GM21515 (cell line): Measurements from ENCODE around the gene NEUROD6.

Experiments used
- ATAC-seq: cut with Tn5 transposase; IDR thresholded peaks from one replicate; pipeline ENCODE4 v1.9.1; 2021; ENCODE audit not compliant: unreplicated experiment

Gene NEUROD6

GRCh38 chr7:31335161-31335856, 5.2 kb downstream of the NEUROD6 start:
- no peak for ATAC-seq

- ATAC-seq, result no peak
These were observed 7.2 kb downstream of the NEUROD6 start for GRCh38 chr7:31333291-31333690.

- ATAC-seq, result no peak
These were observed 13.5 kb downstream of the NEUROD6 start for GRCh38 chr7:31327071-31327470.

DNA sequence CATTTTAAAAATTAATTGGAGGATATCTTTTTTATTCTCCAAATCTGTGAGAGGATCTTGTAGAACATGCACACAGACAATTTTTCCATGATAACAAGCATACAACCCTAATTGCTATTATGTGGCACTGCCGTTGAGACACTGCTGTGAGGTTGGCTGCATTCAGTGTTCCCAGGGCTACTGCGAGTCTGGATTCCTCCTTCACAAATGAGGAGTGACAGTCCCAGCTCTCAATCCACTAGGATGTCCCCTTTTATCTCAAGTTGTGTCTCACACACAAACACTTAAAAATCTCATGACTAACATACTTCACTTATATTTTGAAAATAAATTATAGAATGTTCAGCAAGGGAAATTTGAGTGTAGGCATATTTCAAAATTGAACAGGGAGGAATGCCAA, 14.1 kb downstream of the NEUROD6 start:
- no peak for ATAC-seq

- ATAC-seq, result no peak
These were observed 17.4 kb downstream of the NEUROD6 start for GRCh38 chr7:31323101-31323500.

GRCh38 chr7:31320675-31321074, 19.9 kb downstream of the NEUROD6 start:
- no peak for ATAC-seq

DNA sequence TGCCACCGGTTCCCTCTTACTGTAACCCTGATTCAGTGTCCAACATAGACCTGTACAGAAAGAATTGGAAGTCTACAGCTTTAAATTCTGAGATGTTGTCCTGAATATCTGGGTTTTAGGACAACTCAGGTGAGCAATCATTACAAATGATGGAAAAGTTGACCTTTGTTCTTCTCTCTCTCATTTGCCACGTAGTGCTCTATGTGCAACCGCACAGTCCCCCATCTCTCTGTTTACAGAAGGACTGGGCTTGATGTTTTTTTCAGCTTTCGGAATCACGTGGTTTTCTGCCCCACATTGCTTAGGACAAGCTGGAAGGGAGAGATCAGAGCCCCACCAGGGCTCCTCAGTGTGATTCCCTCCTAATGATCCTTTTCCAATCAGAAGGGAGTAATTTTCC, 22.2 kb downstream of the NEUROD6 start:
- ATAC-seq, result no peak

GRCh38 chr7:31316876-31317275, 23.6 kb downstream of the NEUROD6 start:
- no peak for ATAC-seq

- ATAC-seq, result no peak
These were observed 24.8 kb downstream of the NEUROD6 start for GRCh38 chr7:31315758-31316157.

DNA sequence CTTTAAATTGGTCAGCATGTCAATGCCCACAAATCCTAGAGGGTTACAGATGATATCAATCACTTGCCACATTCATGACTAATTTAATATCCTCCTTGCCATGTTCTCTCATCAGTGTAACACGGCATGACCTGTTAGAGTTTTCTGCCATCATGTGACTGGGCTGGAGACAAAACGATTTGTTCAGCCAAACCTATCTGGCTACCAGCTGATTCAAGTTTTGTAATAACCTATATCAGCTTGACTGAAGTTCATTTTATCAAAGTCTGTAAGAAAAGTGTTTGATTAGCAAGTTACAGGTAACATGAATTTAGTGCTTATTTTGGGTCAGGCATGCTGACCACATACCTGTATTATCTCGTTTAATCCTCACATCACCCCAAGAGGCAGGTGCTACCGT, 25.7 kb downstream of the NEUROD6 start:
- no peak for ATAC-seq

DNA sequence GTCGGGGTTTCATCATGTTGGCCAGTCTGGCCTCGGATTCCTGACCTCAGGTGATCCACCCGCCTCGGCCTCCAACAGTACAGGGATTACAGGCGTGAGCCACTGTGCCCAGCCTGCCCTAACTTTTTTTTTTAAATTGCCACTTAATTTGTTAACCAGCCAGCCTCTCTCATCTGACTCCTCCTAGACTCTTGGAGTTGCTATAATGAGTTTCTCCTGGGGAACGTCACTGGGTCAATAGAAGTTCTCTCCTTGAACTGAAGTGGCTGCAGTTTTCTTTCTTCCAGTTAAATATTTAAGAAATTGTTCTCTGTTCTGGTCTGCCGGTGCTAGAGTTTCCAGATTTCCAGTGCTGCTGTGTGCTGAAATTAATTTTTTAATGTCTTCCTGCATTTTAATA, 27.6 kb downstream of the NEUROD6 start:
- ATAC-seq, result no peak

GRCh38 chr7:31311552-31311951, 29.0 kb downstream of the NEUROD6 start:
- no peak for ATAC-seq

- no peak for ATAC-seq
These were observed 30.1 kb downstream of the NEUROD6 start for GRCh38 chr7:31310321-31310935.

DNA sequence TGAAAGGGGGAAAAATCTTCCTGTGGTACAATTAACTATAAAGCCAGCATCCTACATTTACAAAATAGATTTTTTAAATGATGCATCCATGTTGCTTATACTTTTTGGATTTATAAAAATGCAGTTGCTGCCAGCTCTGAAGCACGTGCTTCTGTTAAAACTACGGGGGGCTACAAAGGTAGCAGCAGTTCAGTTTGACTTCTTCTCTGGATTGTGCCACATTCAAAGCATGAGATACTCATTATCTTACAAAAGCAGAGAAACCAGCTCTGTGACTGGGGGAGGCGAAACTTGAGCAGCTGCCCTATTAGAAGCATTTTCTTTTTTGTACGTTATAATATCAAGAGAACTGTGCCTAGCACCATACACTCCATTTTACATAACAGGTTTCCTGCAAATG, 31.1 kb downstream of the NEUROD6 start:
- no peak for ATAC-seq

DNA sequence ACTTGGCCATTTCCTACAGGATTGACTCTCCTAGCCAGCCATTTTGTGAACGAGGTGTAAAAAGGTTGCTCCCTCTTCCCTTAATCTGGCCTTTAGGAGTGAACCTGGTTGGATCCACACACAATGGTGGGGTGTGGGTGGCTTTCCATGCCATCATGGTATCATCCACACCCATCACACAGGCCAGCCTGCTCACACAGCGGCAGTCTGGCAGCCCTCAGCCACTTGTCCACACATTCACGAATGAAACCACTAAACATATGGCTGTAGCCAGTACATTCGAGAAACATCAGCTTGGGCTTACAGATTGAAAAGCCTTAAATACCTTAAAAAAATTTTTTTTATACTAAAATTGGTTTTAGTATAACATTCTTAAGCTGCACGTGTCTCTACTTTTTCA, 31.9 kb downstream of the NEUROD6 start:
- no peak for ATAC-seq

DNA sequence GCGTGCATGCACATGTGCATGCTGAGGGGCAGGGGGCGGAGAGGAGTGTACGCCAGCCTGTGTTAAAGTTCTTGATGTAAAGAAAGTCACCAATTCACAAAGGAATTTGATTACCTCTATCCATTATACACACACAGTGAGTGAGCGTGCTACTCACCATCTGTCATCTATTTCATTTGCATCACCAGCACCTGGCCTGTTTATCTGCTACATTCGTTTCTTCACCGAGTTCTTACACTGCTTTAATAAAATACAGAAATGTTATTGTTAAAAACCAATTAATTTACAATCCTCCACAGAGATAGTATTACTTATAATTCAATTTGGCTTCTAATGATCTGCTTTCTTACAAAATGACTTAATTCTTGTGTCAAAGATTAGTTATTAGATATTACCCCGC, 32.6 kb downstream of the NEUROD6 start:
- no peak for ATAC-seq

DNA sequence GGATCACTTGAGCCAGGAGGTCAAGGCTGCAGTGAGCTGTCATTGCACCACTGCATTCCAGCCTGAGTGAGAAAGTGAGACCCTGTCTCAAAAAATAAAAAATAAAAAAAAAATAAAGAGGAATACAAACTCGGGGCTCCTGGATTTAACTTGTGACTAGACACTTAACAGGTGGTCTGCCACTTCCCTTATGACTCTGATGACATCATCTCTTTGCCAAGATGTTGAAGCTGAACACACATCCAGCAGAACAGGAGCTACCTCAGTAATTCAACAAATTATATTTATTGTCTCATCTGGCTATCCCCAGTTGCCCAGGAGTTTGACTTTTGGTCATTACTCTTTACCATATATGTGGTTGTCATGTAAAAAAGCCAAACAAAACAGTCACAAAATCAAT, 35.3 kb downstream of the NEUROD6 start:
- ATAC-seq, result no peak

GRCh38 chr7:31304446-31304845, 36.1 kb downstream of the NEUROD6 start:
- no peak for ATAC-seq

GRCh38 chr7:31302356-31302755, 38.2 kb downstream of the NEUROD6 start:
- ATAC-seq, result no peak

- ATAC-seq, result no peak
These were observed 41.2 kb downstream of the NEUROD6 start for GRCh38 chr7:31299336-31299735.

- no peak for ATAC-seq
These were observed 49.9 kb downstream of the NEUROD6 start for GRCh38 chr7:31290601-31291000.
